GM21723 (cell line): ENCODE data around the gene CD200R1L.
A peak's percentile ranks its signal among the peaks of the same experiment; 100 is the strongest.

ENCODE experiments used
- ATAC-seq: cut with Tn5 transposase; IDR thresholded peaks from one replicate; pipeline ENCODE4 v1.9.1; 2021; ENCODE audit warnings: mild to moderate bottlenecking, moderate library complexity; ENCODE audit not compliant: unreplicated experiment

The CD200R1L gene

GRCh38 chr3:112769286-112769978, 77.2 kb downstream of the CD200R1L start:
- no peak for ATAC-seq

- no peak for ATAC-seq
Measured at GRCh38 chr3:112767777-112768176, 78.9 kb downstream of the CD200R1L start.

GRCh38 chr3:112767177-112767576, 79.5 kb downstream of the CD200R1L start:
- peak; percentile 69 for ATAC-seq
